Measurements from ENCODE around the gene BICDL2.

DNA sequence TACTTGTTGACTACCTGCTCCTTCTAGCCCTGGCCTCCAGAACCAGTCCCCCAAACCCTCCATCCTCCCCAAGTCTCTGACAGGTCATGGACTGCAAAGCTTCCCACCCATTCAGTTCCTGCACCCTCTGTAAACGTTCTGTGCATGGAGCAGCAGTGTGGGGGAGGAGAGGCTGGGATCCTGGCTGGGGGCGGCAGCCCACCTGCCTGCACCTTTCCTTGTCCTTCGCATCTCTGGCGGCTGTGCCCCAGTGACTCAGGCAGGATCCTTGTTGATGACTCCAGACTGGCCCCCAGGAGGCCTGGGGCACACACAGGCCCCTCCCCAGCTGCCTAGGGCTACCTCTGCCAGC lies 54.9 kb downstream of the BICDL2 start:
- TF ChIP-seq, protein P1, sequence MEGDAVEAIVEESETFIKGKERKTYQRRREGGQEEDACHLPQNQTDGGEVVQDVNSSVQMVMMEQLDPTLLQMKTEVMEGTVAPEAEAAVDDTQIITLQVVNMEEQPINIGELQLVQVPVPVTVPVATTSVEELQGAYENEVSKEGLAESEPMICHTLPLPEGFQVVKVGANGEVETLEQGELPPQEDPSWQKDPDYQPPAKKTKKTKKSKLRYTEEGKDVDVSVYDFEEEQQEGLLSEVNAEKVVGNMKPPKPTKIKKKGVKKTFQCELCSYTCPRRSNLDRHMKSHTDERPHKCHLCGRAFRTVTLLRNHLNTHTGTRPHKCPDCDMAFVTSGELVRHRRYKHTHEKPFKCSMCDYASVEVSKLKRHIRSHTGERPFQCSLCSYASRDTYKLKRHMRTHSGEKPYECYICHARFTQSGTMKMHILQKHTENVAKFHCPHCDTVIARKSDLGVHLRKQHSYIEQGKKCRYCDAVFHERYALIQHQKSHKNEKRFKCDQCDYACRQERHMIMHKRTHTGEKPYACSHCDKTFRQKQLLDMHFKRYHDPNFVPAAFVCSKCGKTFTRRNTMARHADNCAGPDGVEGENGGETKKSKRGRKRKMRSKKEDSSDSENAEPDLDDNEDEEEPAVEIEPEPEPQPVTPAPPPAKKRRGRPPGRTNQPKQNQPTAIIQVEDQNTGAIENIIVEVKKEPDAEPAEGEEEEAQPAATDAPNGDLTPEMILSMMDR (IDR thresholded peaks at IDR 0.05): no peak
- no peak for TF ChIP-seq POLR2A (IDR thresholded peaks at IDR 0.05; ENCODE audit: low read depth)
- no peak for TF ChIP-seq EP300 (IDR thresholded peaks at IDR 0.05)

Data from esophagus muscularis mucosa (tissue), 4 donors.